ENCODE results near the gene MUC22. TPM values are rescaled to one million over a fixed set of nuclear protein-coding genes. Genes with fewer than 3 reads are reported as not detected.

The MUC22 gene
- total RNA-seq, 3 donors from 2014 or later, result not detected

DNA sequence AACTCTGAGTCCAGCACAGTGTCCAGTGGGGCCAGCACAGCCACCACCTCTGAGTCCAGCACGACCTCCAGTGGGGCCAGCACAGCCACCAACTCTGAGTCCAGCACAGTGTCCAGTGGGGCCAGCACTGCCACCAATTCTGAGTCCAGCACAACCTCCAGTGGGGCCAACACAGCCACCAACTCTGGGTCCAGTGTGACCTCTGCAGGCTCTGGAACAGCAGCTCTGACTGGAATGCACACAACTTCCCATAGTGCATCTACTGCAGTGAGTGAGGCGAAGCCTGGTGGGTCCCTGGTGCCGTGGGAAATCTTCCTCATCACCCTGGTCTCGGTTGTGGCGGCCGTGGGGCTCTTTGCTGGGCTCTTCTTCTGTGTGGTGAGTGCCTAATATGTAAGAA lies 23.0 kb upstream of the MUC22 start:
- no peaks in the 10 kb centered on the region for H3K4me1 ChIP-seq (ENCODE audit: low read depth)
- intact Hi-C loops (cut with DNase I, micrococcal nuclease), result no loop called here
- TF ChIP-seq, protein P1, sequence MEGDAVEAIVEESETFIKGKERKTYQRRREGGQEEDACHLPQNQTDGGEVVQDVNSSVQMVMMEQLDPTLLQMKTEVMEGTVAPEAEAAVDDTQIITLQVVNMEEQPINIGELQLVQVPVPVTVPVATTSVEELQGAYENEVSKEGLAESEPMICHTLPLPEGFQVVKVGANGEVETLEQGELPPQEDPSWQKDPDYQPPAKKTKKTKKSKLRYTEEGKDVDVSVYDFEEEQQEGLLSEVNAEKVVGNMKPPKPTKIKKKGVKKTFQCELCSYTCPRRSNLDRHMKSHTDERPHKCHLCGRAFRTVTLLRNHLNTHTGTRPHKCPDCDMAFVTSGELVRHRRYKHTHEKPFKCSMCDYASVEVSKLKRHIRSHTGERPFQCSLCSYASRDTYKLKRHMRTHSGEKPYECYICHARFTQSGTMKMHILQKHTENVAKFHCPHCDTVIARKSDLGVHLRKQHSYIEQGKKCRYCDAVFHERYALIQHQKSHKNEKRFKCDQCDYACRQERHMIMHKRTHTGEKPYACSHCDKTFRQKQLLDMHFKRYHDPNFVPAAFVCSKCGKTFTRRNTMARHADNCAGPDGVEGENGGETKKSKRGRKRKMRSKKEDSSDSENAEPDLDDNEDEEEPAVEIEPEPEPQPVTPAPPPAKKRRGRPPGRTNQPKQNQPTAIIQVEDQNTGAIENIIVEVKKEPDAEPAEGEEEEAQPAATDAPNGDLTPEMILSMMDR (IDR thresholded peaks at IDR 0.05), result no peak
- ATAC-seq, result no peak
- H3K4me3 ChIP-seq, result no peak overlapping the region
- no peaks in the 10 kb centered on the region for H3K9me3 ChIP-seq
- H3K36me3 ChIP-seq (ENCODE audit: low read depth), result no peaks in the 10 kb centered on the region
- no peak for DNase-seq

DNA sequence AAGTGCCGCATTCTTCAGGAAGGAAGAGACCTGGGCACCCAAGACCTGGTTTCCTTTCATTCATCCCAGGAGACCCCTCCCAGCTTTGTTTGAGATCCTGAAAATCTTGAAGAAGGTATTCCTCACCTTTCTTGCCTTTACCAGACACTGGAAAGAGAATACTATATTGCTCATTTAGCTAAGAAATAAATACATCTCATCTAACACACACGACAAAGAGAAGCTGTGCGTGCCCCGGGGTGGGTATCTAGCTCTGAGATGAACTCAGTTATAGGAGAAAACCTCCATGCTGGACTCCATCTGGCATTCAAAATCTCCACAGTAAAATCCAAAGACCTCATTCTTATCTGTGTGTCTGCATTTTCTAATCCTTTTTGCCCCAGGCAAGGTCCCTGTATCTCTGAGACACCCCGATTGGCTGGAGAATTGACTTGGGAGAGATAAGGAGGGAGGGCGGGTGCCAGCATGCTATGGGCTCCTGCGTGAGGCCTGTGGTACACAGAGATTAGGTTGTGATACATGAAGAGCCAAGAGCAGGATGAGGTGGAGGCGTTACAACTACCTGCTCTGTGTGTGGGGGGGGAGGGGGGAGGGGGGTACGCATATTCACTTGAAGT lies 22.0 kb upstream of the MUC22 start:
- ATAC-seq, result no peak
- intact Hi-C loops (cut with DNase I, micrococcal nuclease), result no loop called here
- DNase-seq, result no peak

DNA sequence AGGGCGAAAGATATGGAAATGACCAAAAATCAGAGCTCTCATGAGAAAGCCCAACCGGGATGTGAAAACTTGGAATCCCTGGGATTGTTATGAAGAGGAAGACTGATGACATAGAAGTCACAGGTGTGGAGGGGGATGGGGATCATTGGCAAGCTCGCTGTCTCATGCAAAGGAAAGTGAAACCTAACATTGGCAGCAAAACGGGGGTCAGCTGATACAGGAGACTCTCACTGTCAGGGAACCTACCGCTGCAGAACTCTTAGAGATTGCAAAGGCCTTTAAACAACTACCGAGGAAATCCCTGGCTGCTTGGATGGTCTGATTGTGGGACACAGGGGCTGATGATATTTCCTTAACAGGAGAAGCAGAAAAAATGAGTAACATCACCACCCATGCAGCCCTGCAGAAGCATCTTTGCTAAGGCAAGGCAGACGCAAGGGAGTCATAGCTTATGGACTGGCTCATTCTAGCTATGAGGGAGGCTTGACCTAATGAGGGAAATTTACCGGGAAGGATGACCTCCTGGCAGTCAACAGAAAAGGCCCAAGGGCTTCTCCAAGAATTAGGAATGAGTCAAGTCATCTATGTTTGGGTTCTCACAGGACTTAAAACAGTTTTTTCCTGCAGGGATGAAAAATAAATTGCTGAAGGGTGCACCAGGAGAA lies 19.7 kb upstream of the MUC22 start:
- no peaks in the 10 kb centered on the region for H3K9me3 ChIP-seq
- intact Hi-C loops (cut with DNase I, micrococcal nuclease), result no loop called here
- no peaks in the 10 kb centered on the region for H3K4me1 ChIP-seq (ENCODE audit: low read depth)
- TF ChIP-seq, protein P1 (IDR thresholded peaks at IDR 0.05), result no peak
- no peak overlapping the region for H3K4me3 ChIP-seq
- ATAC-seq (no peak), DNase-seq (peak in 1 of 3 donors; percentile 14)
- H3K36me3 ChIP-seq (ENCODE audit: low read depth), result no peaks in the 10 kb centered on the region

More for the DNA sequence above, 22.0 kb upstream of the MUC22 start:
- Histone ChIP-seq H3K4me1 (ENCODE audit: low read depth) (no peaks in the 10 kb centered on the region), H3K36me3 (ENCODE audit: low read depth) (no peaks in the 10 kb centered on the region), H3K4me3 (no peak overlapping the region), H3K9me3 (no peaks in the 10 kb centered on the region)
- TF ChIP-seq, protein P1 (IDR thresholded peaks at IDR 0.05), result no peak

DNA sequence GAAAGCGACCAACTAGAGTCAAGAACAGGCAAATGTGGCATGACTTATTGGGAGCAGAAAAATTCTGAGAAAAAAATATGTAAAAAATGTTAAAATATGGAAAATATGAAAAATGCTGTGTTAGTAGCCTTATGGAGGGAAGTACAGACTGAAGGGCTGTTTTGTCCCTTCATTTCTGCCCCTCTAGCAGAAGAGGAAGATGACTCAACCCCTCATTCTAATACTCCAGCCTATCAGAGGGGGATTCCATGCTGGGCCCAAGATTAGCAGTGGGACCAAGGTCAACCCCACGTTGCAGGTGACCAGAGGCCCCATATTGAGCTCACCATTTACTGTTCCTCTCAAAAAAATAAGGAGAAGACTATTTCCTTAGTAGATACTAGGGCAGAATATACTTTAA lies 18.4 kb upstream of the MUC22 start:
- TF ChIP-seq, protein P1 (IDR thresholded peaks at IDR 0.05), result no peak
- Histone ChIP-seq H3K4me3 (no peak overlapping the region), H3K36me3 (ENCODE audit: low read depth) (no peaks in the 10 kb centered on the region), H3K4me1 (ENCODE audit: low read depth) (no peaks in the 10 kb centered on the region), H3K9me3 (no peaks in the 10 kb centered on the region)
- intact Hi-C loops (cut with DNase I, micrococcal nuclease), result no loop called here
- DNase-seq (no peak), ATAC-seq (no peak)

DNA sequence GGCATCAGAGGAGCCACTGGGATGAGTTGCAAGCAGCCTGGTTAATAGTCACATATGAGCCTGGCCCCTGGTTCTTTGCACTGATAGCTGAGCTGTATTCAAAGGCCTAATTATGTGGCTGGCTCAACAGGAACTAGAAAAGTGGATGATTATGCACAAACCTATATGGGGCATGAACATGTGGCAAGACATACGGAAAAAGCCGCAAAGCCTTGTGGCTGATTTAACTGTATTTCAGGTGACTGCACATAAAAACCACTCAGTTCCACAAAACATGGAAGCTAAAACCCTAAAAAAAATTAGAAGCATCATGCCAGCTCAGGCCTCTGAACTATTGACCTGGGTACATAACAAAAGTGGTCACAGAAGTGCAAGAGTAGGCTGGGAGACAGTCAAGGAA lies 13.0 kb upstream of the MUC22 start:
- TF ChIP-seq, protein P1 (IDR thresholded peaks at IDR 0.05), result no peak
- Histone ChIP-seq H3K4me1 (ENCODE audit: low read depth) (no peaks in the 10 kb centered on the region), H3K9me3 (no peaks in the 10 kb centered on the region), H3K4me3 (no peak overlapping the region), H3K36me3 (ENCODE audit: low read depth) (no peaks in the 10 kb centered on the region)
- intact Hi-C loops (cut with DNase I, micrococcal nuclease), result no loop called here
- ATAC-seq (no peak), DNase-seq (no peak)
